HAP-1 (cell line): Measurements from ENCODE around the gene ZNF24.

ENCODE experiments used
- DNase-seq, 2 experiments: peaks; one replicate each; pipeline ENCODE4 v3.0.0-alpha.2; 2016 to 2020; ENCODE audit warnings: low spot score in 2 of 2
- H3K27me3 ChIP-seq: fragments of 250-450 bp; sonication (Bioruptor Pico); 2 replicates; pipeline ENCODE4 v1.5.1; 2020; ENCODE audit warnings: low read depth, mild to moderate bottlenecking, moderate library complexity
- H3K36me3 ChIP-seq: fragments of 250-450 bp; sonication (Bioruptor Pico); replicated peaks from 2 replicates; pipeline ENCODE4 v1.5.1; 2020; ENCODE audit warnings: mild to moderate bottlenecking
- H3K4me1 ChIP-seq: fragments of 250-450 bp; sonication (Bioruptor Pico); 2 replicates; pipeline ENCODE4 v1.5.1; 2020; ENCODE audit warnings: mild to moderate bottlenecking
- H3K4me3 ChIP-seq: fragments of 250-450 bp; sonication (Bioruptor Pico); 2 replicates; pipeline ENCODE4 v1.5.1; 2020; ENCODE audit warnings: mild to moderate bottlenecking, moderate library complexity
- H3K9me3 ChIP-seq: fragments of 250-450 bp; sonication (Bioruptor Pico); 2 replicates; pipeline ENCODE4 v1.5.1; 2020; ENCODE audit warnings: mild to moderate bottlenecking, moderate library complexity
- in situ Hi-C: fragments of 300-500 bp; cut with MboI; formaldehyde crosslinking; loops from 3 replicates; pipeline ENCODE4 v1.14.3; 2020; ENCODE audit warnings: low sequenced_read_pairs, inconsistent platforms, mixed read lengths

Gene ZNF24

DNA sequence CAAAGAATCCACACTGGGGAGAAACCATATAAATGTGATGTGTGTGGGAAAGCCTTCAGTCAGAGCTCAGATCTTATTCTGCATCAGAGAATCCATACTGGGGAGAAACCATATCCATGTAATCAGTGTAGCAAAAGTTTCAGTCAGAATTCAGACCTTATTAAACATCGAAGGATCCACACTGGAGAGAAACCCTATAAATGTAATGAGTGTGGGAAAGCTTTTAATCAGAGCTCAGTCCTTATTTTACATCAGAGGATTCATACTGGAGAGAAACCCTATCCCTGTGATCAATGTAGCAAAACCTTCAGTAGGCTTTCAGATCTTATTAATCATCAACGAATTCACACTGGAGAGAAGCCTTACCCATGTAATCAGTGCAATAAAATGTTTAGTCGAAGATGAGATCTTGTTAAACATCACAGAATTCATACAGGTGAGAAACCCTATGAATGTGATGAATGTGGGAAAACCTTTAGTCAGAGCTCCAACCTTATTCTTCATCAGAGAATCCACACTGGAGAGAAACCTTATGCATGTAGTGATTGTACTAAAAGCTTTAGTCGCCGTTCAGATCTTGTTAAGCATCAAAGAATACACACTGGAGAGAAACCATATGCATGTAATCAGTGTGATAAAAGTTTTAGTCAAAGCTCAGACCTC lies 37.5 kb downstream of the ZNF24 start:
- Histone ChIP-seq H3K36me3 (peaks cover 19% of the 10 kb centered on the region), H3K27me3 (no peaks in the 10 kb centered on the region), H3K4me3 (no peak overlapping the region), H3K4me1 (no peaks in the 10 kb centered on the region), H3K9me3 (peaks cover 23% of the 10 kb centered on the region)
- in situ Hi-C loops, result no loop called here
- no peak for DNase-seq

DNA sequence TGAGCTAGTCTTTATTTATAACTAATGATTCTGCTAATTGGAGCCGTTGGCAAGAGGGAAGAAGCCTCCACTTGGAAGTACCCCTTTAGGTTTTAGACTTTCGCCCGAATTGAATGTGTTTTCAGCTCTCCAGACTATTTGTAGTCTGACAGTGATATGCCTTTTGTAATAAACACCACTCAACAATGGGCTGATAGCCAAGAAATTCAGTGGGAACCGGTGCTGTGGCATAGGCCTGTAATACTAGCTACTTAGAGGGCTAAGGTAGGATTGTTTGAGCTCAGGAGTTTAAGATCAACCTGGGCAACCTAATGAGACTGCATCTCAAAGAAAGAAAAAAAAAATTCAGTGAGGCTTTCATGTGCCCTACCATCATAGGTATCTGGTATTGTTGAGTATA lies 40.6 kb downstream of the ZNF24 start:
- H3K27me3 ChIP-seq, result no peaks in the 10 kb centered on the region; the same call in 1 of the 2 replicates
- no peaks in the 10 kb centered on the region for H3K4me1 ChIP-seq
- in situ Hi-C loops, result no loop called here
- peaks cover 19% of the 10 kb centered on the region for H3K36me3 ChIP-seq
- peaks cover 24% of the 10 kb centered on the region for H3K9me3 ChIP-seq
- no peak for DNase-seq
- no peak overlapping the region for H3K4me3 ChIP-seq

DNA sequence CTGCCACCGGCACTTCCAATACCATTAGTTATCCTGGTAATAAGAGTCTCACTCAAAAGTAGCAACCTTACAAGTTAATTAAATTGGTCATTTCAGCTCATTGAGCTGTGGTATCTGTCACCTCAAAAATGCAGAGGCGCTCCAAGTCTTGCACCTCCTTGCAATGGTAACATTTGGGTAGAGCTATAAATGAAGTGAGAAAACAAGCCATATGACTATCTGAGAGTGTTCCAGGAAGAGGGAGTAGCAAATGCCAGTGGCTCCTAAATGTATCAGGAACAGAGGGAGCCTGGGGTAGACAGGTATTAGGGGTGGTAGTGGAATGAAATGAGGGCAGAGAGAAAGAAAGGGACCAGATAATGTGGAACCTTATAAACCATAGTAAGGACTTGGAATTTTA lies 48.2 kb downstream of the ZNF24 start:
- DNase-seq, result no peak
- H3K4me1 ChIP-seq, result peaks cover 3% of the 10 kb centered on the region; the same call in 1 of the 2 replicates
- in situ Hi-C loops, result no loop called here
- H3K36me3 ChIP-seq, result 0 out of 2 replicates have a peak, but pooled peaks cover 7% of the 10 kb centered on the region
- H3K9me3 ChIP-seq, result peaks cover 4% of the 10 kb centered on the region; the same call in 1 of the 2 replicates
- H3K27me3 ChIP-seq, result no peaks in the 10 kb centered on the region; the same call in 1 of the 2 replicates
- no peak overlapping the region for H3K4me3 ChIP-seq

DNA sequence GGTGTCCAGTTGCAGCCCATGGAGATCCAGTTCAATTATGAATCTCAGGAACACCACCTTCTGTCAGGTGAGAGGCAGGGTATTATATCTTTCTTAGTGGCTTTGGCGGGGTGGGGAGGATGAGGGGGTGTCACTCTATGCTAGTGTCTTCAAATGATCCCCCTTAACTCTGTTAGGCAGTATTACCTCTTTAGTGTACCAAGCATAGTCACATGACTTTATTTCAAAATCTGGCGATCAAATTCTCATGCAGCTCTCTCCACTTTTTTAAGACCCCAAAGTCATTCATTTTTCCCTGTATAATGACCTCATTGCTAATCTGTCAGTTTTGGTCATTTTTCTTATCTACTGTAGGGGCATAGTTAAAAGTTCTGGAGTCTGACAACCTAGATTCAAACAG lies 53.1 kb downstream of the ZNF24 start:
- Histone ChIP-seq H3K4me1 (peaks cover 5% of the 10 kb centered on the region; the same call in 1 of the 2 replicates), H3K27me3 (no peaks in the 10 kb centered on the region), H3K4me3 (peak overlapping the region; percentile 83), H3K9me3 (no peaks in the 10 kb centered on the region), H3K36me3 (0 out of 2 replicates have a peak, but pooled peaks cover 7% of the 10 kb centered on the region)
- in situ Hi-C loops, result no loop called here
- no peak for DNase-seq

DNA sequence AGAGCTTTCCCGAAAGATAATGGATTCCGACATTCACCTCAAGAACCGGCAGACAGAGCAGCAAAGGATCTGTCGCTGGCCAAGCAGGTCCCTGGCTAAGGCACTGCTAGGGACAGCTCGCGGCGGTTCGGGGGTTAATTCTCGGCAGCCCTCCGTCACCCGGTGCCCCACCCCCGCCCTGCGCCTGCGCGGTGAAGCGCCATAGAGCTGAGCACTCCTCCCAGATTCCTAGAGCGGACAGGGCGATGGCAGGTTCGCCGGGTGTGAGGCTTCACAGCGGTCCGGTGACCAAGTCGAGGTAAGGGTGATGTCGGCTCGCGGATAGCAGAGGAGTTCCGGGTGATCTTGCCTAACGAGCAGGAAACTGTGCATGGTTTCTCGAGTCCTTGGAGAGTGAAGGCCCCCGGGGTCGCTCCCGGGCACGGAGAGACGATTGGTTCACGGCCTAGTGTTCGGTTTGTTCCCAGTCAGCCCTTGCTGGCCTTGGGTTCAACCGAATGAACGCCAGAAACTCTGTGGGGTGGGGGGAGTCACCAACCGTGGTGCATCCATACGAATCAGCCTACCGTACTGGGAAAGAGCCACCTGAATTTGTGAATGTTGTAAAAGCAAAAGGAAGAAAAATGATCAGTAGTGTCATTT lies 54.0 kb downstream of the ZNF24 start, which contains the start of gene ZSCAN30:
Gene ZSCAN30, minus strand, starts transcription at position 136 of the 642 bp plus-strand sequence. CDS start 25,877 bp downstream, outside the sequence.
- no peaks in the 10 kb centered on the region for H3K27me3 ChIP-seq
- peak; percentile 88 to 96 for DNase-seq
- H3K4me3 ChIP-seq, result peak within 1 kb of the TSS; percentile 83
- peaks cover 5% of the 10 kb centered on the region; the same call in 1 of the 2 replicates for H3K4me1 ChIP-seq
- H3K9me3 ChIP-seq, result no peaks in the 10 kb centered on the region
- H3K36me3 ChIP-seq, result 0 out of 2 replicates have a peak, but pooled peaks cover 5% of the 10 kb centered on the region
- in situ Hi-C loops, result no loop called here

DNA sequence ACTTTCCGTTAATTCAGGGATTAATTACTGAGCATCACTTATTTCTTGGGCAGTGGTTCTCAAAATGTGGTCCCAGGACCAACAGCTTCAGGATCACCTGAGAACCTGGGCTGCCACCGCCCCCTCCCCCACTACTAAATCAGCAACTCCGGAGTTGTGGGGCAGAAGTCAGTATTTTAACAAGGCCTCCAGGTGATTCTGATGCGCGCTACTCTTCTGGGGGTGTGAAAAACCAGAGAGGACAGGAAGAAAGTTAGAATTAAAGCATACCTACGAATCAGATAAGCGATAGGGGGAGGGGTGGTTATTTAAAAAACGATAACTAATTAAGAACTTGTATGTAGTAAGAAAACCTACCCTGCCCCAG lies 54.5 kb downstream of the ZNF24 start:
- in situ Hi-C loops, result no loop called here
- H3K36me3 ChIP-seq, result 0 out of 2 replicates have a peak, but pooled peaks cover 3% of the 10 kb centered on the region
- no peaks in the 10 kb centered on the region for H3K9me3 ChIP-seq
- peak in 1 of 2 experiments; percentile 18 for DNase-seq
- H3K27me3 ChIP-seq, result no peaks in the 10 kb centered on the region
- peak overlapping the region; percentile 83 for H3K4me3 ChIP-seq
- H3K4me1 ChIP-seq, result peaks cover 5% of the 10 kb centered on the region; the same call in 1 of the 2 replicates

DNA sequence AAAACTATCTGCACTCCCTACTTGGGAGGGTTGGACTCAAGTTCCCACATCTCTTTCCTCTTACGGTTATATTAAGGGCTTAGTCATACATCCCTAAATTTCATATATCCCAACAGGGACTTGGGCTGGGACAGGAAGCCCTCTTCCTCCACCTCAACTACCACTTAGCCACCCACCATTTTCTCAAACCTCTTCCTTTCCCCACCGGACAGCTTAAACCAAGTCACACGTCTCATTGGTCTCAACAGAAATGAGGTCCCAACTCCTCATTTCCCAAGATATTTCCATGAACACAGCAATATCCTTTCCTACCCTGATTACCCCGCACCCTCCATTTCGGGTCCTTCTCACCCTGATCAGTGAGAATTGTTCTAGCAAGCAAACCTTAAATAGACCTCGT lies 54.9 kb downstream of the ZNF24 start:
- in situ Hi-C loops, result no loop called here
- H3K9me3 ChIP-seq, result no peaks in the 10 kb centered on the region
- peaks cover 5% of the 10 kb centered on the region; the same call in 1 of the 2 replicates for H3K4me1 ChIP-seq
- H3K36me3 ChIP-seq, result no peaks in the 10 kb centered on the region
- H3K4me3 ChIP-seq, result peak overlapping the region; percentile 83
- no peaks in the 10 kb centered on the region for H3K27me3 ChIP-seq
- DNase-seq, result peak in 1 of 2 experiments; percentile 16

DNA sequence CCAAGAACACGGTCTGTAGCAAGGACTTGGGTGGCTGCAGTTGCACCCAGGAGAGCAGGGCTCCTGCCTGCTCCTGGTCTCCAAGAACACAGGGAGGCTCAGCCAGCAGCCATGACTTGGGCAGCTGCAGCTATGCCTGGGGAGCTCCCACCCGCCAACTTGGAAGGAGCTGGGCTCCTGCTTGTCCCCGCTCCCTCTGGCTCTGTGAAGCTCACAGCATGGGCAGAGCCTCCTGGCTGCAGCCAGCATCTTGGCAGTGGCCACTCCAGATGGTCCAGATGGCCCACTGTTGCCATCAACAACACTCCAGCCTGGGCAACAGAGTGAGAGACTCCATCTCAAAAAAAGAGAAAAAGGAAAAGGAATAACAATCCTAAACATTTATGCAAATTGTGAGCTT lies 59.4 kb downstream of the ZNF24 start:
- Histone ChIP-seq H3K36me3 (no peaks in the 10 kb centered on the region), H3K4me3 (no peak overlapping the region)
- in situ Hi-C loops, result no loop called here

DNA sequence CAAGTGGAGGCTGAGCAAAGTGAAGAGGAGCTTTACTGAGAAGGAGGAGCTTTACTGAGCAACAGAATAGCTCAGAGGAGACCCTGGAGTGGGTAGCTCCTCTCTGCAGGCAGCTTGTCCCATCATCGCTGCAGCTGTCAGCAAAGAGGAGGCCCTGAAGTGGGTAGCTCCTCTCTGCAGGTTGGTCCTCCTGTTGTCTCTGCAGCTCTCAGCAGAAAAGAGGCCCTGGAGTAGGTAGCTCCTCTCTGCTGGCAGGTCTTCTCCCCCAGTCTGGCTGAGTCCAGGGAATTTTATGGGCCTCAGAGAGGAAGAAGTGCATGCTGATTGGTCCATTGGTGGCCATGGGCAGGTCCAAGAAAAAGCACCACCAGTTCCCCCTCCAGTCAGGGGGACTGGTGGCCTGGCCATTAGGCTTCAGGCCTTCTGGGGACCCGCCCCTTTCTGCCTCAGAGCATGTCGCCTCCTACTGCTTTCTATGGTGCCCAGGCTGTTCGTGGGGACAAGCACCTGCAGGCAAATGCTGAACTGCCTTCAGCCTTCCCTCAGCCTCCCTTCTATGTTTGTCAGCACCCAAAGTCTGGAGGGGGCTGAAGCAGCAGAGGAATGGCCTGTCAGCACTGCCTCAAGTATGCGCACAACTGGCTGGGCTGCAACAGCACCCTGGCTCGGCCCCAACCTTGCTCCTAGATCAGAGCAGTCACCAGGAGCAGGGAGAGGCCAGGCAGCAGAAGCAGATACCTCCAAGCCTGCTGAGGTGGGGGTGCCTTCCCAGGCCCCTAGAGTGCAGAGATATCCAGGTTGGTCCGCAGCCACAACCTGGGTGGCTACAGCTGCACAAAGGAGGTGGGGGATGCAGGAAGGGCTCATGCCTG lies 60.1 kb downstream of the ZNF24 start:
- in situ Hi-C loops, result no loop called here
- H3K9me3 ChIP-seq, result peaks cover 2% of the 10 kb centered on the region; the same call in 1 of the 2 replicates
- no peaks in the 10 kb centered on the region for H3K27me3 ChIP-seq
- H3K4me3 ChIP-seq, result no peak overlapping the region
- DNase-seq, result no peak
- no peaks in the 10 kb centered on the region for H3K4me1 ChIP-seq
- H3K36me3 ChIP-seq, result no peaks in the 10 kb centered on the region

More for the DNA sequence above, 59.4 kb downstream of the ZNF24 start:
- H3K9me3 ChIP-seq, result no peaks in the 10 kb centered on the region
- DNase-seq, result no peak
- H3K27me3 ChIP-seq, result no peaks in the 10 kb centered on the region
- no peaks in the 10 kb centered on the region for H3K4me1 ChIP-seq

DNA sequence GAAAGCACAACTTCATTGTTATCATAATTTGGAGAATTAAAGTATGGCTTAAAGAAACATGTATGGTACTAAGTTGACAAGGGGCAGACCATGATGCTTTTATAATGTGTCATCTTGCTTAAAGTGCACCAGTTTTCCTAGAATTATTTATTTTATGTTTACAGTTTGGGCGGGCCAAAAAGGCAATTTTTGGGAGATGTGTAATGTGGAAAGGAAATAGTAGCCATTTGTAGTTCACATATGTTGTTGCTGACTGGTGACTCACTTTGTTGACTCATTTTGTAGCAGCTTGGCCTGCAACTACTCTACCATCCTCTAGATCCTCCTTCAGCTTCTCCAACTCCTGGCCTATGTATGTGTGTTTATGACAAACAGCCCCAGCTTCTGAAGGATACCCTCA lies 61.9 kb downstream of the ZNF24 start:
- in situ Hi-C loops, result no loop called here
- no peaks in the 10 kb centered on the region for H3K4me1 ChIP-seq
- no peak overlapping the region for H3K4me3 ChIP-seq
- DNase-seq, result no peak
- peaks cover 8% of the 10 kb centered on the region for H3K9me3 ChIP-seq
- H3K36me3 ChIP-seq, result no peaks in the 10 kb centered on the region
- H3K27me3 ChIP-seq, result no peaks in the 10 kb centered on the region
